Activated CD4-positive, alpha-beta memory T cell treated with anti-CD3 and anti-CD28 coated beads, Interleukin-2, amount 10 ng/mL, durations not matched to agents 7 days and 5 days (primary cell): ENCODE measurements around the gene SERGEF. TPM values are rescaled to one million over a fixed set of nuclear protein-coding genes. Genes with fewer than 3 reads are reported as not detected.

Experiments used
- CTCF ChIA-PET: fragments of 350-600 bp; sonication (Branson Sonifier 250); formaldehyde crosslinking; loops from one replicate; lab custom pipeline; 2021; ENCODE audit warnings: antibody characterized with exemption, inconsistent platforms; lab: Charles Lee
- POLR2A ChIA-PET: fragments of 350-600 bp; sonication (Branson Sonifier 250); formaldehyde crosslinking; loops from one replicate; lab custom pipeline; 2021; ENCODE audit warnings: antibody characterized with exemption; lab: Charles Lee
- DNase-seq: peaks from one replicate; pipeline ENCODE4 v3.0.0-alpha.2; 2020
- H3K27ac Mint-ChIP-seq: one replicate; pipeline ENCODE4 v1.8.0; 2021; ENCODE audit warnings: mild to moderate bottlenecking, mixed read lengths
- H3K27me3 Mint-ChIP-seq: one replicate; pipeline ENCODE4 v1.8.0; 2021; ENCODE audit warnings: mixed read lengths
- H3K36me3 Mint-ChIP-seq: one replicate; pipeline ENCODE4 v1.8.0; 2021; ENCODE audit warnings: low read depth, mixed read lengths
- H3K4me1 Mint-ChIP-seq: one replicate; pipeline ENCODE4 v1.8.0; 2021; ENCODE audit warnings: mixed read lengths
- H3K4me3 Mint-ChIP-seq: one replicate; pipeline ENCODE4 v1.8.0; 2021; ENCODE audit warnings: mild to moderate bottlenecking, mixed read lengths
- H3K9me3 Mint-ChIP-seq: one replicate; pipeline ENCODE4 v1.8.0; 2021; ENCODE audit warnings: mixed read lengths
- total RNA-seq, 2 experiments: library from RNA; stranded (reverse); gene quantifications; one replicate each; pipeline ENCODE4 v1.2.3, GENCODE V29; 2021

SERGEF gene
- total RNA-seq, 2 experiments from 2014 or later: 33.9 to 34.2 TPM

- DNase-seq: no peak
- Mint-ChIP-seq H3K9me3 (no peaks in the 10 kb centered on the region), H3K27ac (no peak overlapping the region), H3K4me3 (no peak overlapping the region), H3K36me3 (no peaks in the 10 kb centered on the region), H3K27me3 (no peaks in the 10 kb centered on the region), H3K4me1 (no peaks in the 10 kb centered on the region)
- ChIA-PET CTCF (no interaction called here), POLR2A (no interaction called here)
These were observed 222.4 kb downstream of the SERGEF start for GRCh38 chr11:17790453-17790852.

GRCh38 chr11:17788084-17788483 lies 224.8 kb downstream of the SERGEF start:
- ChIA-PET CTCF (no interaction called here), POLR2A (no interaction called here)
- Mint-ChIP-seq H3K36me3 (no peaks in the 10 kb centered on the region), H3K9me3 (no peaks in the 10 kb centered on the region), H3K4me1 (no peaks in the 10 kb centered on the region), H3K4me3 (no peak overlapping the region), H3K27ac (no peak overlapping the region), H3K27me3 (no peaks in the 10 kb centered on the region)
- DNase-seq: no peak

- ChIA-PET CTCF (no interaction called here), POLR2A (no interaction called here)
- no peak for DNase-seq
- Mint-ChIP-seq H3K4me1 (no peaks in the 10 kb centered on the region), H3K27ac (no peak overlapping the region), H3K9me3 (no peaks in the 10 kb centered on the region), H3K36me3 (no peaks in the 10 kb centered on the region), H3K27me3 (no peaks in the 10 kb centered on the region), H3K4me3 (no peak overlapping the region)
These were observed 225.9 kb downstream of the SERGEF start for GRCh38 chr11:17786824-17787525.

GRCh38 chr11:17783878-17784277 lies 229.0 kb downstream of the SERGEF start:
- no peak overlapping the region for H3K27ac Mint-ChIP-seq
- H3K4me3 Mint-ChIP-seq: no peak overlapping the region
- no peaks in the 10 kb centered on the region for H3K27me3 Mint-ChIP-seq
- no peaks in the 10 kb centered on the region for H3K9me3 Mint-ChIP-seq
- no peak for DNase-seq
- no peaks in the 10 kb centered on the region for H3K36me3 Mint-ChIP-seq
- POLR2A ChIA-PET: no interaction called here
- CTCF ChIA-PET: no interaction called here
- no peaks in the 10 kb centered on the region for H3K4me1 Mint-ChIP-seq

- POLR2A ChIA-PET: no interaction called here
- no peak overlapping the region for H3K27ac Mint-ChIP-seq
- CTCF ChIA-PET: interaction anchor here (0.6 kb wide), 1 partner anchor 112 kb away, joined by 3 read pairs; no protein-coding TSS in a partner anchor
- H3K36me3 Mint-ChIP-seq: no peaks in the 10 kb centered on the region
- no peak for DNase-seq
- no peaks in the 10 kb centered on the region for H3K27me3 Mint-ChIP-seq
- H3K9me3 Mint-ChIP-seq: no peaks in the 10 kb centered on the region
- no peak overlapping the region for H3K4me3 Mint-ChIP-seq
- H3K4me1 Mint-ChIP-seq: no peaks in the 10 kb centered on the region
These were observed 230.1 kb downstream of the SERGEF start for GRCh38 chr11:17782603-17783337.

- Mint-ChIP-seq H3K9me3 (no peaks in the 10 kb centered on the region), H3K4me1 (no peaks in the 10 kb centered on the region), H3K36me3 (no peaks in the 10 kb centered on the region), H3K27me3 (no peaks in the 10 kb centered on the region), H3K4me3 (no peak overlapping the region), H3K27ac (no peak overlapping the region)
- DNase-seq: no peak
- ChIA-PET CTCF (interaction anchor here (0.6 kb wide), 2 partner anchors 34 to 111 kb away, joined by 3 read pairs; no protein-coding TSS in a partner anchor), POLR2A (no interaction called here)
These were observed 230.7 kb downstream of the SERGEF start for GRCh38 chr11:17782145-17782544.

- no peaks in the 10 kb centered on the region for H3K9me3 Mint-ChIP-seq
- POLR2A ChIA-PET: no interaction called here
- CTCF ChIA-PET: interaction anchor here (0.6 kb wide), 1 partner anchor 35 kb away, joined by 3 read pairs; no protein-coding TSS in a partner anchor
- H3K4me3 Mint-ChIP-seq: no peak overlapping the region
- no peaks in the 10 kb centered on the region for H3K4me1 Mint-ChIP-seq
- H3K27me3 Mint-ChIP-seq: no peaks in the 10 kb centered on the region
- H3K27ac Mint-ChIP-seq: no peak overlapping the region
- no peaks in the 10 kb centered on the region for H3K36me3 Mint-ChIP-seq
- DNase-seq: no peak
These were observed 231.2 kb downstream of the SERGEF start for GRCh38 chr11:17781626-17782025.

GRCh38 chr11:17781221-17781620 lies 231.6 kb downstream of the SERGEF start:
- no peak overlapping the region for H3K4me3 Mint-ChIP-seq
- no peaks in the 10 kb centered on the region for H3K9me3 Mint-ChIP-seq
- no peaks in the 10 kb centered on the region for H3K4me1 Mint-ChIP-seq
- H3K27ac Mint-ChIP-seq: no peak overlapping the region
- no peaks in the 10 kb centered on the region for H3K36me3 Mint-ChIP-seq
- no peaks in the 10 kb centered on the region for H3K27me3 Mint-ChIP-seq
- ChIA-PET POLR2A (no interaction called here), CTCF (interaction anchor here (0.6 kb wide), 1 partner anchor 35 kb away, joined by 3 read pairs; no protein-coding TSS in a partner anchor)
- no peak for DNase-seq

GRCh38 chr11:17780668-17781067 lies 232.2 kb downstream of the SERGEF start:
- Mint-ChIP-seq H3K27ac (no peak overlapping the region), H3K9me3 (no peaks in the 10 kb centered on the region), H3K4me1 (no peaks in the 10 kb centered on the region), H3K4me3 (no peak overlapping the region), H3K27me3 (no peaks in the 10 kb centered on the region), H3K36me3 (no peaks in the 10 kb centered on the region)
- CTCF ChIA-PET: no interaction called here
- no peak for DNase-seq
- POLR2A ChIA-PET: no interaction called here

- Mint-ChIP-seq H3K9me3 (no peaks in the 10 kb centered on the region), H3K27me3 (no peaks in the 10 kb centered on the region), H3K4me3 (no peak overlapping the region), H3K27ac (no peak overlapping the region), H3K4me1 (no peaks in the 10 kb centered on the region), H3K36me3 (no peaks in the 10 kb centered on the region)
- no peak for DNase-seq
- POLR2A ChIA-PET: interaction anchor here (0.6 kb wide), 1 partner anchor 52 kb away, joined by 3 read pairs; no protein-coding TSS in a partner anchor
- CTCF ChIA-PET: no interaction called here
These were observed 232.8 kb downstream of the SERGEF start for GRCh38 chr11:17779861-17780594.

GRCh38 chr11:17778956-17779860 lies 233.6 kb downstream of the SERGEF start:
- Mint-ChIP-seq H3K9me3 (no peaks in the 10 kb centered on the region), H3K4me3 (no peak overlapping the region), H3K27ac (no peak overlapping the region), H3K36me3 (no peaks in the 10 kb centered on the region), H3K27me3 (no peaks in the 10 kb centered on the region), H3K4me1 (no peaks in the 10 kb centered on the region)
- DNase-seq: no peak
- ChIA-PET CTCF (no interaction called here), POLR2A (interaction anchor here (0.6 kb wide), 1 partner anchor 53 kb away, joined by 3 read pairs; no protein-coding TSS in a partner anchor)

- Mint-ChIP-seq H3K4me3 (no peak overlapping the region), H3K4me1 (no peaks in the 10 kb centered on the region), H3K27ac (no peak overlapping the region), H3K36me3 (no peaks in the 10 kb centered on the region), H3K27me3 (no peaks in the 10 kb centered on the region), H3K9me3 (no peaks in the 10 kb centered on the region)
- CTCF ChIA-PET: no interaction called here
- POLR2A ChIA-PET: no interaction called here
- no peak for DNase-seq
These were observed 234.5 kb downstream of the SERGEF start for GRCh38 chr11:17778352-17778751.
